GM19324 (cell line): ENCODE data around the gene TRAPPC4.
"Not testable (repeated sequence)": the region's sequence is repeated elsewhere in the genome, so short reads cannot be mapped to it uniquely, and the experiment has no call there.

Source experiments
- ATAC-seq: cut with Tn5 transposase; IDR thresholded peaks from one replicate; pipeline ENCODE4 v1.9.1; 2021; ENCODE audit warnings: mild to moderate bottlenecking, moderate library complexity; ENCODE audit not compliant: unreplicated experiment, low FRiP score

TRAPPC4 gene, protein sequence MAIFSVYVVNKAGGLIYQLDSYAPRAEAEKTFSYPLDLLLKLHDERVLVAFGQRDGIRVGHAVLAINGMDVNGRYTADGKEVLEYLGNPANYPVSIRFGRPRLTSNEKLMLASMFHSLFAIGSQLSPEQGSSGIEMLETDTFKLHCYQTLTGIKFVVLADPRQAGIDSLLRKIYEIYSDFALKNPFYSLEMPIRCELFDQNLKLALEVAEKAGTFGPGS

GRCh38 chr11:119018074-119018938 is at the start of gene TRAPPC4, which contains the start of gene RPS25:
TSS of gene TRAPPC4 (plus strand) at chr11:119018766. CDS start at chr11:119018796, 30 bp downstream.
TSS of gene RPS25 (minus strand) at chr11:119018343. CDS start at chr11:119018284, 59 bp downstream.
- peak; percentile 88 for ATAC-seq

DNA sequence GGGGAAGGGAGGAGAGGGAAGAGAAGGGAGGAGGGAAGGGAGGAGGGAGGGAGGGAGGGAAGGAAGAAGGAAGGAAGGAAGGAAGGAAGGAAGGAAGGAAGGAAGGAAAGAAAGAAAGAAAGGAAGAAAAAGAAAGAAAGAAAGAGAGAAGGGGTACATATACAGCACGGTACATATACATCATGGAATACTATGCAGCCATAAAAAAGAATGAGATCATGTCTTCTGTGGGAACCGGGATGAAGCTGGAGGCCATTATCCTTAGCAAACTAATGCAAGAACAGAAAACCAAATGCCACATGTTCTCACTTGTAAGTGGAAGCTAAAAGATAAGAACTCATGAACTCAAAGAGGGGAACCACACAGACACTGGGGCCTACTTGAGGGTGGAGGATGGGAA is 49.1 kb upstream of the TRAPPC4 start:
- ATAC-seq, result not testable (repeated sequence)

DNA sequence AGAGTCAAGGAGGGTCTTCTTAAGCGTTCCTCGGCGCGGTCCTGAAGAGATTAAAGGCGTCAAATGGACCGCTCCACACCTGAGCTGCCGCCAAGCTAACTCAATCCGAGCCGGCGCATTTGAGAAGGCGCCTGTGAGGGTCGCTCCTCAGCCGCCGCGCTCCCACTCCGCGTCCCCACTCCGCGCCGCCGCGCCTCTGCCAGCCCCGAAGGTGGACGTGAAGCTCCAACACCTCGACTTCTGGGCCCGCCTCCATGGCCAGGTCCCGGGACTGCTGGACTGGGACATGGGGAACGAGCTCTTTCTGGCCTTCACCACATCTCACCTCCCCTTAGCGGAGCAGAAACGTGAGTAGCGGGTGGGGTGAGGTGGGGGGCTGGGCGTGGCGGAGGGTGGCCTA is 46.9 kb upstream of the TRAPPC4 start, which contains the start of gene FOXR1:
Gene FOXR1 (plus strand): TSS at position 116 of the 400 bp plus-strand sequence. CDS start 171 bp downstream, at position 287.
- no peak for ATAC-seq

DNA sequence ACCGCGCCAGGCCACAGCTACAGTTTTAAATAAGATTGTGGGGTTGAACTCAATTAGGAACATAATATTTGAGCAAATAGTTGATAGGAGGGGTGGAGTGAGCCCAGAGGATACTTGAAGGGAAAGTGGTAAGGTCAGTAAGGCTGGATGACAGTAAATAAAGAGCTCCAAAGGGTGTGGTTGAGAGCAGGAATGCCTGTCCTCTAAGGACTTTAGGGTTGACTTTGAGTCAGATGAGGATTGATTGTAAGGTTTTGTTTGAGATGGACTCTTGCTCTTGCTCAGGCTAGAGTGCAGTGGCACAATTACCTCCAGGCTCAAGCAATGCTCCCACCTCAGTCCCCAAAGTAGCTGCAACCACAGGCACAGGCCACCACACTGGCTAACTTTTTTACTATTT is 44.6 kb upstream of the TRAPPC4 start:
- ATAC-seq, result no peak

- ATAC-seq, result no peak
Measured at GRCh38 chr11:118975771-118976709, 42.5 kb upstream of the TRAPPC4 start.

DNA sequence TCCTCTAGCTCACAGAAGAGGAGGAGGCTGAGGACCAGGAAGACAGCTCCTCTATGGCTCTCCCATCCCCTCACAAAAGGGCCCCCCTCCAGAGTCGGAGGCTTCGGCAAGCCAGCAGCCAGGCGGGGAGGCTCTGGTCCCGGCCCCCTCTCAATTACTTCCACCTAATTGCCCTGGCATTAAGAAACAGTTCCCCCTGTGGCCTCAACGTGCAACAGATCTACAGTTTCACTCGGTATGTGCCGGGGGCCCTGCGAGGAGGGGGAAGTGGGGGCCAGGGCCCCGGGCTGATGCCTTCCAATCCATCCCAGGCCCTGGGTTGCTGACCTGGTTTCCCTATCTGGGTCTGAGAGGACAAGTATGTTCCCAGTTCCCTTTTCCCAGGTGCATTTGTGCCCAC is 39.1 kb upstream of the TRAPPC4 start:
- no peak for ATAC-seq

DNA sequence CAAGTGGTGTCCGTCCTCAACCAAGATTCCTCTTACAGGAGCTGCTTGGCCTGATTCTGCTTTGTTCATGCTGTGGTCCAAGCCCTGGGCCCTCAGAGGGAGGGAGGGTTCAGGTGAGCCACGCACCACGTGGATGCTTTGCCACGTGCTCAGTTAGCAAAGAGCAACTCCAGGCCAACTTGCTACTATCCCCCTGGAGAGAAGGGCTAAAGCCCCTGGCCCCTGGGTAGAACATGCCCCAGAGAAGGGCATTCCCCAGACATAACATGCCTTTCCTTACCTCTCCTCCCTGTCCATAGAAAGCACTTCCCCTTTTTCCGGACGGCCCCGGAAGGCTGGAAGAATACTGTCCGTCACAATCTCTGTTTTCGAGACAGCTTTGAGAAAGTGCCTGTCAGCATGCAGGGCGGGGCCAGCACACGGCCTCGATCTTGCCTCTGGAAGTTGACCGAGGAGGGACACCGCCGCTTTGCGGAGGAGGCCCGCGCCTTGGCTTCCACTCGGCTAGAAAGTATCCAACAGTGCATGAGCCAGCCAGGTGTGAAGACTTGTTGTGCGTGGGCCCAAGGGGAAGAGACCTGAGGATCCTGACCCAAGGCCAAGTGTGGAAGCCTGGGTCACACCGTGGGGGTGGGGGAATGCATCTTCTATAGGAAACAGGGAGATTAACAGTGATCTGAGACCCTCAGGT is 38.2 kb upstream of the TRAPPC4 start:
- no peak for ATAC-seq

- ATAC-seq, result not testable (repeated sequence)
Measured at GRCh38 chr11:118984337-118984736, 34.2 kb upstream of the TRAPPC4 start.

DNA sequence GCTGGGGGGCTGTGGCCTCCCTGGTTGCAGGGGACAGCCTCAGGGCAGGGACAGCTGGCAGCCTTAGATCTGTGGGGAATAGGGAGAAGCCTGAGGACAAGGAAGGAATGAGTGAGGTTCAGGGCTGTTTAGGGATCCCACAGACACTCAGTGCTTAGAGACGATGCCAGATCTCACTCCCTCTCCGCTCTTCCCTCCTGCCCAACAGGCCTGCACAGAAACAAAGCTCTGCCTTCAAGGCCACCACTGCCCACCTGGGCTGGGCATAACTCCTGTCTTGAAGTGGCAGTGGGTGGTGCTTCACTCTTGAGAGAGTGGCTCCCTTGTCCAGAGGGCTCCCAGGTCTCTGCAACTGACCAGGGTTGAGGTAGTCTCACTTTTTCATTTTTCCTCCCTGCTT is 33.7 kb upstream of the TRAPPC4 start:
- ATAC-seq, result no peak

GRCh38 chr11:118988280-118988679 is 30.3 kb upstream of the TRAPPC4 start:
- no peak for ATAC-seq

DNA sequence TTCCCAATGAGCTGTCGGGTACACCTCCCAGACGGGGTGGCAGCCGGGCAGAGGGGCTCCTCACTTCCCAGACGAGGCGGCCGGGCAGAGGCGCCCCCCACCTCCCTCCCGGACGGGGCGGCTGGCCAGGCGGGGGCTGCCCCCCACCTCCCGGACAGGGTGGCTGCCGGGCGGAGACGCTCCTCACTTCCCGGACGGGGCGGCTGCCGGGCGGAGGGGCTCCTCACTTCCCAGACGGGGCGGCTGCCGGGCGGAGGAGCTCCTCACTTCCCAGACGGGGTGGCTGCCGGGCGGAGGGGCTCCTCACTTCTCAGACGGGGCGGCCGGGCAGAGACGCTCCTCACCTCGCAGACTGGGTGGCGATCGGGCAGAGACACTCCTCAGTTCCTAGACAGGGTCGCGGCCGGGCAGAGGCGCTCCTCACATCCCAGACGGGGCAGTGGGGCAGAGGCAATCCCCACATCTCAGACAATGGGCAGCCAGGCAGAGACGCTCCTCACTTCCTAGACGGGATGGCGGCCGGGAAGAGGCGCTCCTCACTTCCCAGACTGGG is 27.0 kb upstream of the TRAPPC4 start:
- ATAC-seq, result not testable (repeated sequence)

GRCh38 chr11:118996926-118997626 is 21.5 kb upstream of the TRAPPC4 start:
- peak; percentile 15 for ATAC-seq

DNA sequence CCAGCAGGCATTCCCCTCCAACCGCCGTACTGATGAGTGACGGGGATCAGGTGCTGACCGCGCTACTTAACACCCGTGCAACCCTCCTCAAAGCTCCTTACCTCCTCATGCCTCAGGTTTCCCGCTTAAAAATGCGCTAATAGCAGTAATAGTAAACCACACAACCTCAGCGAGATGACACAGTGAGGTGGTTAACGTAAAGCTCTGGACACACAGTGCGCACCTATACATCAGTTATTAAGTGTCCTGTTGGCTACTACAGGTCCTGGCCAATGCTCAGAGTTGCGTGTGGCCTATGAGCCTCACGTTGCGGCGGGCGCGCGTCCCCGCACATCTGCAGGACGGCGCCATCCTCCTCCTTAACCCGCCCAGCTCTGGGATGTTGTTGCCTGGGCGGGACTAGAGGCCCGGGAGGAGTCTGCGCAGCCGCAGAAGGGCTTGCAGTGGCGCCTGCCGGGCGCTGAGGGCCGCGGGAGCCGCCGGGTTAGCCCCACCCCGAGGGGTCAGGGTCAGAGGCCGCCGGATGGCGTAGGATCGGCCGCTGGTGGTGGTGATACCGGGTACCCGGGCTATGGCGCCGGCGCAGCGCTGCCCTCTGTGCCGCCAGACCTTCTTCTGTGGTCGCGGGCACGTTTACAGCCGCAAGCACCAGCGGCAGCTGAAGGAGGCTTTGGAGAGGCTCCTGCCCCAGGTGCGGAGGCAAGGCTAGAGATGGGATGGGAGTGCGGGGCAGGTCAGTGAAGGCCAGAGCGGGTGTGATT is 20.8 kb upstream of the TRAPPC4 start, which contains the start of gene CENATAC:
Gene CENATAC (plus strand): TSS at position 512 of the 761 bp plus-strand sequence. CDS start 60 bp downstream, at position 572.
- ATAC-seq, result peak; percentile 95

- ATAC-seq, result no peak
Measured at GRCh38 chr11:118998388-118998717, 20.2 kb upstream of the TRAPPC4 start.

GRCh38 chr11:118998822-118999221 is 19.7 kb upstream of the TRAPPC4 start:
- ATAC-seq, result no peak

- ATAC-seq, result no peak
Measured at GRCh38 chr11:119000906-119001305, 17.7 kb upstream of the TRAPPC4 start.

DNA sequence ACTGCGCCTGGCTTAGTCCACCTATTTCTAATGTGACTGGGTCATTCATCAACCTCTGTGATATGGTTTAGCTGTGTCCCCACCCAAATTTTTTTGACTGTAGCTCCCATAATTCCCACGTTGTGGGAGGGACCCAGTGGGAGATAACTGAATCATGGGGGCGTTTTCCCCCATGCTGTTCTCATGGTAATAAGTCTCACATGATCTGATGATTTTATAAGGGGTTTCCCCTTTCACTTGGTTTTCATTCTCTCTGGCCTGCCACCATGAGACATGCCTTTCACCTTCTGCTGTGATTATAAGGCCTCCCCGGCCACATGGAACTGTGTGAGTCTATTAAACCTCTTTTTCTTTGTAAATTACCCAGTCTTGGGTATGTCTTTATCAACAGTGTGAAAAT is 11.9 kb upstream of the TRAPPC4 start:
- ATAC-seq, result no peak

GRCh38 chr11:119011476-119012053 is 7.0 kb upstream of the TRAPPC4 start:
- no peak for ATAC-seq
